Liver (tissue), 9 donors: ENCODE data around the gene OPTN. TPM values are rescaled to one million over a fixed set of nuclear protein-coding genes. Genes with fewer than 3 reads are reported as not detected.

Source experiments
- DNase-seq: peaks from one replicate; pipeline ENCODE4 v3.0.0-alpha.2; 2017; ENCODE audit warnings: low spot score
- H3K27ac ChIP-seq, 2 donors: one replicate each; pipeline ENCODE4 v1.7.0; 2013; ENCODE audit warnings: inconsistent platforms in 2 of 2, low read length in 2 of 2, control low read depth in 1 of 2, low read depth in 1 of 2, mild to moderate bottlenecking in 1 of 2
- H3K27me3 ChIP-seq, 4 donors: one replicate each; pipeline versions ENCODE4 v1.6.1 to v1.7.0; 2013; ENCODE audit warnings: low read length in 3 of 4, inconsistent platforms in 1 of 4, mild to moderate bottlenecking in 1 of 4, moderate library complexity in 1 of 4; ENCODE audit not compliant: control insufficient read depth in 4 of 4, insufficient read depth in 4 of 4
- H3K36me3 ChIP-seq, 4 donors: one replicate each; pipeline versions ENCODE4 v1.6.1 to v1.7.0; 2013; ENCODE audit warnings: low read length in 3 of 4, mild to moderate bottlenecking in 3 of 4, low read depth in 1 of 4, moderate library complexity in 1 of 4; ENCODE audit not compliant: control insufficient read depth in 4 of 4, insufficient read depth in 3 of 4
- H3K4me1 ChIP-seq, 4 donors: one replicate each; pipeline versions ENCODE4 v1.6.1 to v1.7.0; 2013; ENCODE audit warnings: low read length in 3 of 4, mild to moderate bottlenecking in 3 of 4, moderate library complexity in 1 of 4; ENCODE audit not compliant: control insufficient read depth in 4 of 4, insufficient read depth in 4 of 4
- H3K4me3 ChIP-seq, 3 donors: one replicate each; pipeline versions ENCODE4 v1.6.1 to v1.7.0; 2013; ENCODE audit warnings: low read length in 3 of 3, control low read depth in 1 of 3, low read depth in 1 of 3, mild to moderate bottlenecking in 1 of 3
- H3K9ac ChIP-seq, 2 donors: one replicate each; pipeline ENCODE4 v1.7.0; 2013; ENCODE audit warnings: low read length in 2 of 2, mild to moderate bottlenecking in 2 of 2, moderate library complexity in 2 of 2, control low read depth in 1 of 2, low read depth in 1 of 2
- H3K9me3 ChIP-seq, 4 donors: one replicate each; pipeline versions ENCODE4 v1.6.1 to v1.7.0; 2013; ENCODE audit warnings: low read length in 3 of 4; ENCODE audit not compliant: control insufficient read depth in 4 of 4
- ATF3 ChIP-seq: IDR thresholded peaks from 2 replicates; pipeline ENCODE4 v1.6.1; 2016; ENCODE audit warnings: antibody characterized with exemption
- CTCF ChIP-seq: fragments of 150-350 bp; IDR thresholded peaks from 2 replicates; pipeline ENCODE4 v1.5.1; 2017; ENCODE audit warnings: improper control_type of control experiment, low read depth, low read length; ENCODE audit not compliant: missing input control
- EGR1 ChIP-seq, 2 donors: IDR thresholded peaks; 2 replicates each; pipeline ENCODE4 v1.6.1; 2016 to 2018; ENCODE audit warnings: antibody characterized with exemption in 2 of 2, low read depth in 2 of 2
- FOXA1 ChIP-seq: IDR thresholded peaks from 2 replicates; pipeline ENCODE4 v1.6.1; 2016; ENCODE audit warnings: antibody characterized with exemption
- FOXA2 ChIP-seq: IDR thresholded peaks from 2 replicates; pipeline ENCODE4 v1.6.1; 2016; ENCODE audit warnings: antibody characterized with exemption
- GABPA ChIP-seq, 2 donors: IDR thresholded peaks in 1 of 2; conservative IDR thresholded peaks in 1 of 2; 2 replicates each; pipeline ENCODE4 v1.6.1; 2016; ENCODE audit warnings: antibody characterized with exemption in 2 of 2, mild to moderate bottlenecking in 1 of 2, moderate library complexity in 1 of 2
- HNF4A ChIP-seq, 2 donors: conservative IDR thresholded peaks; 2 replicates each; pipeline ENCODE4 v1.6.1; 2016; ENCODE audit warnings: antibody characterized with exemption in 2 of 2, mild to moderate bottlenecking in 2 of 2
- JUND ChIP-seq, 2 donors: IDR thresholded peaks; 2 replicates each; pipeline ENCODE4 v1.6.1; 2016; ENCODE audit warnings: antibody characterized with exemption in 2 of 2
- MAX ChIP-seq: IDR thresholded peaks from 2 replicates; pipeline ENCODE4 v1.6.1; 2016; ENCODE audit warnings: antibody characterized with exemption
- NR2F2 ChIP-seq: IDR thresholded peaks from 2 replicates; pipeline ENCODE4 v1.6.1; 2016; ENCODE audit warnings: antibody characterized with exemption
- REST ChIP-seq: IDR thresholded peaks from 2 replicates; pipeline ENCODE4 v1.6.1; 2016; ENCODE audit warnings: antibody characterized with exemption, mild to moderate bottlenecking
- RXRA ChIP-seq, 2 donors: IDR thresholded peaks; 2 replicates each; pipeline ENCODE4 v1.6.1; 2017 to 2018; ENCODE audit warnings: antibody characterized with exemption in 2 of 2, mild to moderate bottlenecking in 1 of 2
- SP1 ChIP-seq: IDR thresholded peaks from 2 replicates; pipeline ENCODE4 v1.6.1; 2018; ENCODE audit warnings: antibody characterized with exemption, mild to moderate bottlenecking
- TAF1 ChIP-seq: conservative IDR thresholded peaks from 2 replicates; pipeline ENCODE4 v1.6.1; 2016; ENCODE audit warnings: antibody characterized with exemption, mild to moderate bottlenecking
- YY1 ChIP-seq: IDR thresholded peaks from 2 replicates; pipeline ENCODE4 v1.6.1; 2016; ENCODE audit warnings: antibody characterized with exemption, mild to moderate bottlenecking
- ZBTB33 ChIP-seq: IDR thresholded peaks from 2 replicates; pipeline ENCODE4 v1.6.1; 2016; ENCODE audit warnings: antibody characterized with exemption
- WGBS: extraction: QIAGEN DNeasy Blood & Tissue Kit; methylation state at CpG from one replicate; pipeline ENCODE4 v1.1.7; 2013; 5-methylcytosine and 5-hydroxymethylcytosine counted together
- polyA plus RNA-seq, 2 donors: library from polyadenylated mRNA; stranded (reverse) in 1 of 2; unstranded in 1 of 2; fragments of 200-250 nt in 1 of 2; fragments of >200 nt in 1 of 2; fragmentation: Nextera tagmentation in 1 of 2; extraction: Ambion mirVana in 1 of 2; gene quantifications; one replicate each; pipeline versions ENCODE4 v1.2.1 to v1.2.3, GENCODE V29; 2013 to 2015
- total RNA-seq, 2 donors: library from RNA; depleted of rRNA; stranded (reverse); fragments of >200 nt; gene quantifications; one replicate each; pipeline ENCODE4 v1.2.3, GENCODE V29; 2014
- donor health status: healthy.
- donor health status: healthy.
- donor health status: healthy.
- donor health status: healthy.
- donor health status: healthy.

Gene OPTN
- total and polyA plus RNA-seq, 4 donors = 21.5 to 42.0 (median 34.2) TPM

GRCh38 chr10:13068484-13068883 is 31.5 kb upstream of the OPTN start:
- no peaks in the 10 kb centered on the region for H3K27me3 ChIP-seq
- TF ChIP-seq RXRA (IDR thresholded peaks at IDR 0.05) (no peak), FOXA1 (no peak), MAX (no peak), REST (no peak), JUND (IDR thresholded peaks at IDR 0.05) (no peak), ATF3 (no peak)
- no peak overlapping the region for H3K27ac ChIP-seq
- H3K4me1 ChIP-seq = no peaks in the 10 kb centered on the region
- no peaks in the 10 kb centered on the region for H3K36me3 ChIP-seq
- WGBS = 94% methylated on average over 2 of the region's 2 CpGs
- H3K9me3 ChIP-seq = no peaks in the 10 kb centered on the region
- no peak overlapping the region for H3K9ac ChIP-seq
- no peak for DNase-seq
- no peak overlapping the region for H3K4me3 ChIP-seq

GRCh38 chr10:13072339-13072738 is 27.6 kb upstream of the OPTN start:
- Histone ChIP-seq H3K9me3 (no peaks in the 10 kb centered on the region), H3K27ac (no peak overlapping the region), H3K4me3 (no peak overlapping the region), H3K4me1 (no peaks in the 10 kb centered on the region), H3K9ac (no peak overlapping the region), H3K36me3 (no peaks in the 10 kb centered on the region), H3K27me3 (peaks cover 0 to 2% (median 0%) of the 10 kb centered on the region in 4 donors)
- WGBS = 94% methylated on average over 3 of the region's 3 CpGs
- no peak for DNase-seq
- TF ChIP-seq ATF3 = no peak
- TF ChIP-seq YY1 = no peak
- TF ChIP-seq FOXA1 = no peak
- TF ChIP-seq TAF1 = no peak
- no peak for TF ChIP-seq JUND (IDR thresholded peaks at IDR 0.05)
- TF ChIP-seq NR2F2 = no peak
- no peak for TF ChIP-seq HNF4A (conservative IDR thresholded peaks at IDR 0.05)
- no peak for TF ChIP-seq GABPA (IDR thresholded peaks at IDR 0.05 in 1 of 2, conservative IDR thresholded peaks at IDR 0.05 in 1 of 2)
- TF ChIP-seq RXRA (IDR thresholded peaks at IDR 0.05) = no peak
- TF ChIP-seq FOXA2 = no peak
- no peak for TF ChIP-seq MAX
- no peak for TF ChIP-seq REST
- TF ChIP-seq EGR1 (IDR thresholded peaks at IDR 0.05; ENCODE audit: low read depth in 2 of 2) = no peak
- no peak for TF ChIP-seq SP1
- no peak for TF ChIP-seq ZBTB33
- no peak for TF ChIP-seq CTCF
